ENCODE measurements around the gene CAPN13. TPM values are rescaled to one million over a fixed set of nuclear protein-coding genes. Genes with fewer than 3 reads are reported as not detected.

The CAPN13 gene
- total RNA-seq, 1 experiment from 2014 or later = 5.7 TPM

DNA sequence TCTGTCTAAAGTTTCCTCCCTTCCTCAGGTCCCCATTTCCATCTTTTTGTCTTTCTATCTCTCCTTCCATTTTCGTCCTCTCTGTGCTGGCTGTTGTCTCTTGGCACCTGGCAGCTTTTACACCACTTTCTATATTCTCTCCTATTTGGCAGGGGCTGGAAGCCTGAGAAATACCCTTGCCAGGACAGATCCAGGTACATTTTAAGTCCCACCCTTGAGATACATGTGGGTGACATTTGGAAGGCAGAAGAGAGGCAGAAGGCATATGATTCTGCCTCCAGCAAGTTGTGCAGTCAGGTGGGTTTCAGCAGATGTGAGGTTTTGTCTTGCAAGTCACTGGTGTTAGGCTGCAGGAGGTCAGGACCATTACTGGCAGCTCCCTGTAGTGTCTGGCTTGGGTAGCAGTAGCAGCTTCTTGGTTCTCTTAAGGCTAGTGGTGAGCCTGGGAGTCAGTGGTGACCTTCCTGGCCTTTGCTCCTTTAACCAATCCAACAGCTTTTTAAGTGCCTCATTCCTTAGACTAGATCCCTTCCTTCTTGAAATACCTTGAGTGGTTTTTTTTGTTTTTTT is 90.1 kb downstream of the CAPN13 start:
- no peak overlapping the region for H4K8ac ChIP-seq (replicated peaks; ENCODE audit: insufficient read length, low read depth, low read length)
- no peak overlapping the region for H3K56ac ChIP-seq (ENCODE audit: insufficient read length, low read depth, low read length)
- H3K18ac ChIP-seq (ENCODE audit: insufficient read length, low read depth, low read length) = no peak overlapping the region
- no peaks in the 10 kb centered on the region for H3K23me2 ChIP-seq (ENCODE audit: insufficient read length, low read depth, low read length, poor library complexity, severe bottlenecking)
- Mint-ChIP-seq H3K9me3 (peaks cover 0 to 4% of the 10 kb centered on the region in 2 experiments; a peak in 3 of 5 replicates), H3K27ac (no peak overlapping the region; a peak in 1 of 7 replicates), H3K36me3 (ENCODE audit: insufficient read depth in 1 of 3, low read depth in 3 of 3) (peaks cover 0 to 2% (median 0%) of the 10 kb centered on the region in 3 experiments; a peak in 1 of 7 replicates), H3K4me1 (no peaks in the 10 kb centered on the region), H3K27me3 (ENCODE audit: low read depth) (peaks cover 4% of the 10 kb centered on the region; the same call in 1 of the 2 replicates), H3K4me3 (no peak overlapping the region; a peak in 1 of 5 replicates)
- H3K14ac ChIP-seq (ENCODE audit: insufficient read depth, low read length) = no peak overlapping the region
- no peaks in the 10 kb centered on the region for H3K79me1 ChIP-seq (ENCODE audit: insufficient read depth, low read depth, low read length, poor library complexity, severe bottlenecking)
- H2BK12ac ChIP-seq (ENCODE audit: insufficient read length, low read depth, low read length) = no peak overlapping the region
- H2AK5ac ChIP-seq (ENCODE audit: insufficient read length, low read length) = no peak overlapping the region
- no peak overlapping the region for H2BK15ac ChIP-seq (ENCODE audit: low read depth, low read length)
- H2BK120ac ChIP-seq (ENCODE audit: low read depth, low read length, poor library complexity, severe bottlenecking) = no peak overlapping the region
- H3K79me2 ChIP-seq (ENCODE audit: insufficient read depth, low read length) = no peaks in the 10 kb centered on the region
- no peak overlapping the region for H3K4me2 ChIP-seq (ENCODE audit: insufficient read depth, insufficient read length, low read length)
- no peak overlapping the region for H3K4ac ChIP-seq (ENCODE audit: low read depth, low read length)
- H3K4me1 ChIP-seq (ENCODE audit: insufficient read depth, low read length) = no peaks in the 10 kb centered on the region
- H3K9ac ChIP-seq (ENCODE audit: extremely low read depth, insufficient read length, low read length) = no peak overlapping the region
- no peak overlapping the region for H2AFZ ChIP-seq (ENCODE audit: low read length)
- H4K91ac ChIP-seq (ENCODE audit: insufficient read length, low read depth, low read length) = no peak overlapping the region
- TF ChIP-seq, protein P1, sequence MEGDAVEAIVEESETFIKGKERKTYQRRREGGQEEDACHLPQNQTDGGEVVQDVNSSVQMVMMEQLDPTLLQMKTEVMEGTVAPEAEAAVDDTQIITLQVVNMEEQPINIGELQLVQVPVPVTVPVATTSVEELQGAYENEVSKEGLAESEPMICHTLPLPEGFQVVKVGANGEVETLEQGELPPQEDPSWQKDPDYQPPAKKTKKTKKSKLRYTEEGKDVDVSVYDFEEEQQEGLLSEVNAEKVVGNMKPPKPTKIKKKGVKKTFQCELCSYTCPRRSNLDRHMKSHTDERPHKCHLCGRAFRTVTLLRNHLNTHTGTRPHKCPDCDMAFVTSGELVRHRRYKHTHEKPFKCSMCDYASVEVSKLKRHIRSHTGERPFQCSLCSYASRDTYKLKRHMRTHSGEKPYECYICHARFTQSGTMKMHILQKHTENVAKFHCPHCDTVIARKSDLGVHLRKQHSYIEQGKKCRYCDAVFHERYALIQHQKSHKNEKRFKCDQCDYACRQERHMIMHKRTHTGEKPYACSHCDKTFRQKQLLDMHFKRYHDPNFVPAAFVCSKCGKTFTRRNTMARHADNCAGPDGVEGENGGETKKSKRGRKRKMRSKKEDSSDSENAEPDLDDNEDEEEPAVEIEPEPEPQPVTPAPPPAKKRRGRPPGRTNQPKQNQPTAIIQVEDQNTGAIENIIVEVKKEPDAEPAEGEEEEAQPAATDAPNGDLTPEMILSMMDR (conservative IDR thresholded peaks at IDR 0.05) = no peak
- H4K5ac ChIP-seq (ENCODE audit: insufficient read length, low read depth, low read length) = no peak overlapping the region
- H3K23ac ChIP-seq (ENCODE audit: insufficient read length, low read depth, low read length) = no peak overlapping the region
- no peak overlapping the region for H2BK5ac ChIP-seq (ENCODE audit: insufficient read length, low read length)
- WGBS (ENCODE audit: extremely low coverage, insufficient read length, low lambda C conversion rate) = no CpG with 5 or more reads among the region's 1 CpG
- H4K20me1 ChIP-seq (ENCODE audit: control insufficient read depth, insufficient read depth, insufficient read length) = no peaks in the 10 kb centered on the region
- H3K9me3 ChIP-seq (ENCODE audit: control insufficient read depth, low read depth, low read length) = no peaks in the 10 kb centered on the region
- no peak overlapping the region for H2BK20ac ChIP-seq (ENCODE audit: low read depth, low read length, poor library complexity, severe bottlenecking)
- H3K27me3 ChIP-seq (ENCODE audit: insufficient read depth, low read length) = no peaks in the 10 kb centered on the region
- no peak overlapping the region for H3T11ph ChIP-seq (ENCODE audit: low read length)
- peak; percentile 15 for DNase-seq
- no peak overlapping the region for H3K27ac ChIP-seq (ENCODE audit: insufficient read length, low read depth, low read length)
